AG10803 (cell line): ENCODE results near the gene SPATA33.
"Not testable (repeated sequence)": the region's sequence is repeated elsewhere in the genome, so short reads cannot be mapped to it uniquely, and the experiment has no call there.

Source experiments
- DNase-seq: peaks from one replicate; pipeline ENCODE4 v3.0.0; 2010; ENCODE audit warnings: low read depth
- H3K4me3 ChIP-seq: 2 replicates; pipeline ENCODE4 v1.5.1; 2011; ENCODE audit warnings: mild to moderate bottlenecking, low read length, control low read depth
- TF ChIP-seq, protein P1 (sequence below): conservative IDR thresholded peaks from 2 replicates; pipeline ENCODE4 v1.5.1; 2011; ENCODE audit warnings: mild to moderate bottlenecking, low read length, control low read depth, inconsistent platforms

SPATA33 gene

DNA sequence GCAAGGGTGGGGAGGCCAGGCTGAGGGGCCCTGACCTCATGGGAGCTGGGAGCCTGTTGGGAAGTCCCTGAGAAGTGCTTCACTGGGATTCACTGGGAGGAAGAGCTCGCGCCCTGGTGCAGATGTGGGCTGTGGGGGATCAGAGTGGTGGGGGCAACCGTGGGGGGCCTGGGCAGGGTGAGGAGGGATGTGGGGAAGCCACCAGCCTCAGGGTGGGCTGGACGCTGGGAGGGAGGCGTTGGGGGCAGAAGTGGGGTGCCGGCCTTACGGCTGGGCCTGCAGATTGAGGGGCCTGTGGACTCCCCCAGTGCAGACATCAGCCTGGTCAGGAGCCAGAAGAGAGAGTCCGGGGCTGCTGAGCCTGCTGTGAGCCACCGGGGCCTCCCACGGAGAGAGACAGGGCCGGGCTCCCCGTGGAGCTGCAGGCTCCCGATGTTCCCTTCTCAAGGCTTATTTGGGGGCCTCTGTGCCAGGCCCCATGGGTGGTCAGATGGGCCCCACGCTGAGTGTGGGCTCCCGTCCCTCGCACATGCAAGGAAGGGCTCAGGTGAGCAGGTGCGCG lies 36.4 kb upstream of the SPATA33 start:
- DNase-seq: no peak
- no peak overlapping the region for H3K4me3 ChIP-seq
- TF ChIP-seq, protein P1, sequence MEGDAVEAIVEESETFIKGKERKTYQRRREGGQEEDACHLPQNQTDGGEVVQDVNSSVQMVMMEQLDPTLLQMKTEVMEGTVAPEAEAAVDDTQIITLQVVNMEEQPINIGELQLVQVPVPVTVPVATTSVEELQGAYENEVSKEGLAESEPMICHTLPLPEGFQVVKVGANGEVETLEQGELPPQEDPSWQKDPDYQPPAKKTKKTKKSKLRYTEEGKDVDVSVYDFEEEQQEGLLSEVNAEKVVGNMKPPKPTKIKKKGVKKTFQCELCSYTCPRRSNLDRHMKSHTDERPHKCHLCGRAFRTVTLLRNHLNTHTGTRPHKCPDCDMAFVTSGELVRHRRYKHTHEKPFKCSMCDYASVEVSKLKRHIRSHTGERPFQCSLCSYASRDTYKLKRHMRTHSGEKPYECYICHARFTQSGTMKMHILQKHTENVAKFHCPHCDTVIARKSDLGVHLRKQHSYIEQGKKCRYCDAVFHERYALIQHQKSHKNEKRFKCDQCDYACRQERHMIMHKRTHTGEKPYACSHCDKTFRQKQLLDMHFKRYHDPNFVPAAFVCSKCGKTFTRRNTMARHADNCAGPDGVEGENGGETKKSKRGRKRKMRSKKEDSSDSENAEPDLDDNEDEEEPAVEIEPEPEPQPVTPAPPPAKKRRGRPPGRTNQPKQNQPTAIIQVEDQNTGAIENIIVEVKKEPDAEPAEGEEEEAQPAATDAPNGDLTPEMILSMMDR: no peak

DNA sequence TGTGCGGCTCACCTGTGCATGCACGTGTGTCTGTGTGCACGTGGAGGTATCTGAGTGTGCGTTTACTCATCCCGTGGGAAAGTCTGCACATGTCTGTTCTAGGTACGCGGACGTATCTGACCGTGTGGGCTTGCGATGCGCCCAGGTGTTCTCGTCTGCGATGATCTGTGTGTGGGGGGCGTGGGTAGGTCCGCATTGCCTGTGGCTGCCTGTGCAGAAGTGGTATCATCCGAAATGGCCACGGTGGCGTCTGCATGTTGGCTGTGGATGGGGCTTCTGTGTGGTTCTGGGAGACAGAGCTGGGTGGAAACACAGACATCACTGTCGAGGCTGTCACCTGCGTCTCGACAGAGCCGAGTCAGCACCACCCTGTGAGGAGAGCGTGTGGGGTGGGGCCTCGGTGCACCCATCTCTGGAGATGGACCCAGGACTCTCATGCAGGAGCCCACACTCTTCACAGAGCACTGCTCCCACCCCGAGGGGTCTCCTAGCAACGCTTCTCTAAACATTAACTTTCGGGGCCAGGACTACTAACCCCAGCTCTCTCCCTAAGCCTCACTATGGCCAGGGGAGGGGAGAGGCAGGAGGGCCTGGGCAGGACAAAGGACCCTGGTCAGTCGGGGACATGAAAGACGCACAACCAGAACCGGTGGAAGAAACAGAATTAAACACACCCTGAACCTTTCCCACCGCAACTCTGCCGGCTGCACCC lies 35.8 kb upstream of the SPATA33 start:
- no peak for DNase-seq
- TF ChIP-seq, protein P1: no peak
- H3K4me3 ChIP-seq: no peak overlapping the region

DNA sequence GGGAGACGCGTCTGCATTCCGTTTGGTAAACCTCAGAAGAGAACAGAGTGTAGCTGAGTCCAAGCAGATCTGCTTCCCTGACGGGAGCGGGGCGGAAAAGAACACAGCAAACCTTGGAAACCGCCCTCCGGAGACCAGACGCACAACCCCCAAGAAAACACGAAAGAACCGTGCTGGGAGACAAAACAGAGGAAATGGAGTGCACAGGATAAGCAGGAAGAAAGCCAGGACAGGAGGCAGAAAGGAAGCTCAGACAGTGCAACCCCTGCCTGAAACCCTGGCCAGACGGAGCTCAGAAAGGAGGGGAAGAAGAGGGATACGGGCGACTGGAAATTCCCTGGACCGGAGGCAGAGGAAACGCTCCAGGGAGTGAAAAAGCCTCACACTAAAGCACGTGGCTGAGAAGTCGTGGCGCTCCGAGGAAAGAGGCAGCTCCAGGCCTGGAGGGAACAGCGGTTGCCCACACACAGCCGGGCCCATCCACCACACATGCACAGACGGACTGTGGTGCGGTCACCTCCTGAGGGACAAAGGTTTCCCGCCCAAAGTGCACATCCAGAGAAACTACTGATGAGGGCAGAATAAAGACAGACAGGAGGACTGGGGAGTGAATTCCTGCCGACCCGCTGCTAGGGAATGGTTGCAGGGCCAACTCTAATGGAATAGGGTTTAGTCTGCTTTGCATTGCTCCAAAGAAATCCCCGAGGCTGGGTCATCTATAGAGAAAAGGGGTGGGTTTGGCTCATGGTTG lies 34.0 kb upstream of the SPATA33 start:
- H3K4me3 ChIP-seq: no peak overlapping the region
- peak; percentile 37 for DNase-seq
- TF ChIP-seq, protein P1: no peak

DNA sequence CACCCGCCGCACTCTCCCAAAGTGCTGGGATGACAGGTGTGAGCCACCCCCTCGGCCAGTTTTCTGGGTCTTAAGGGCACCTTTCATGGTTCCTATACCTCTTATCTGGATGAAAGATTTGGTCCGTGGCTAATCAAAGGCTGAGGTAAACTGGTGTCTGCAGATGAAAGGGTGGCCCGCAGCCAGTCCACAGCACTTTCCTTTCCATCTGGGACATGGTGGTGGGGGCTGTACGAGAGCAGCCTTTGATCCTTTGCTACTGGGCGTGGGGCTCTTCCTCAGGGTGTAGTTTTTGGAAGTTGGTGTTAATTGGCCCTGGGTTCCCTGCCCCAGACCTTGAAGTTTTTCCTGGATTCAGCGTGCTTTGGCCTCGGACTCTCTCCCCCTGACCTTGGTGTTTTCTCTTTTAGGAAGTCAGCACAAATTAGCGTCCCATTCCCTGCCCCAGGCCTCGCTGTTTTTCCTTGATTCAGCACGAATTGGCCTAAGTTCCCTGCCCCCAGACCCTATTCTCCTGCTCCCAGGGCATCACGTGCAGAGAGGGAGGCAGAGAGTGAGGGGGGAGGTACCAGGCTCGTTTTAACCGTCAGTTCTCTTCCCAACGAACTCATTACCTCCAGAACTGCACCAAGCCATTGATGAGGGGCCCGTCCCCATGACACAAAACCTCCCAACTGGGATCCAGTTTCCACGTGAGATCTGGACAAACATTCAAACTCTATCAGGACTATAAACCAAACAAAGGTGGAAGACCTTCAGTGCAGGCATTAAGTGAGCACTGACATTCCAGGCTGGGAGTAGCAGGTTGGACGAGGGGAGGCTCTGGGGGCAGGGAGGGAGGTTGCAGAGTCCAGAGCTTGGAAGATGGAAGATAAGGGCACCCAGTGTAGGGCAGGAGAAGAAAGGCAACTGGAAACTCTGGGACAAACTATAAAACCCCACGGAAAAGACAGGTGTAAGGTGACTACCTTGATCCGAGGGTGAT lies 32.6 kb upstream of the SPATA33 start:
- TF ChIP-seq, protein P1: no peak
- no peak overlapping the region for H3K4me3 ChIP-seq
- no peak for DNase-seq

DNA sequence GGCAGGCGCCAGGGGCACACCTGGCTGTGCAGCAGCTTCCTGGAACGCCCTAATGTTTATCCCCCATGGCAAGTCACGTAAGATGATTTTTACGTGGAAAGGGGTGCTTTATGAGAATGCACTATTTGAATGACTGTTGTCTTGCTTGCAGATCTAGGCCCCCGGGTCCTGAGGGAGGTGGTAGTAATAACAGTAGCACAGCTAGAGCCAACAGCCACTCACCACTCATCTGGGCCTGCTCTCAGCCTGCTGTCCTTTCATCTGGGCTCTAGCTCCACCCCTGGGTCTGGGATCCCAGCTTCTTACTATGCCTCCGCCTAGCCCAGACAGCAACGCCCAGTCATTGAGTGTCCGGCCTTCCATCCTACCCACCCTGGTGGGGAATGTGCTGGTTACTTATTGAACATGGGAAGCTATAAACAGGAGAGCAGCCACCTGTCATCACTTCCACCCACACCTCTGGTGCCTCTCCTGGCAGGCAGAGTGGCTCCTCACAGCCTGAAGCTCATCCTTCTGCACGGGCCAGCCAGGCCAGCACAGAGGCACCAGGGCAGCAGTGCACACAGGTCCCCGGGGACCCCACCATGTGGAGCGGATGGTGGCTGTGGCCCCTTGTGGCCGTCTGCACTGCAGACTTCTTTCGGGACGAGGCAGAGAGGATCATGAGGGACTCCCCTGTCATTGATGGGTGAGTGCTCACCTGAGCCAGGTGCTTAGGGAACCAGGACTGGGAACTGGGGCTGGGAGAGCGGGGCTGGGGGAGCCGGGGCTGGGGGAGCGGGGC lies 27.6 kb upstream of the SPATA33 start:
- DNase-seq: no peak
- TF ChIP-seq, protein P1: no peak
- no peak overlapping the region for H3K4me3 ChIP-seq

DNA sequence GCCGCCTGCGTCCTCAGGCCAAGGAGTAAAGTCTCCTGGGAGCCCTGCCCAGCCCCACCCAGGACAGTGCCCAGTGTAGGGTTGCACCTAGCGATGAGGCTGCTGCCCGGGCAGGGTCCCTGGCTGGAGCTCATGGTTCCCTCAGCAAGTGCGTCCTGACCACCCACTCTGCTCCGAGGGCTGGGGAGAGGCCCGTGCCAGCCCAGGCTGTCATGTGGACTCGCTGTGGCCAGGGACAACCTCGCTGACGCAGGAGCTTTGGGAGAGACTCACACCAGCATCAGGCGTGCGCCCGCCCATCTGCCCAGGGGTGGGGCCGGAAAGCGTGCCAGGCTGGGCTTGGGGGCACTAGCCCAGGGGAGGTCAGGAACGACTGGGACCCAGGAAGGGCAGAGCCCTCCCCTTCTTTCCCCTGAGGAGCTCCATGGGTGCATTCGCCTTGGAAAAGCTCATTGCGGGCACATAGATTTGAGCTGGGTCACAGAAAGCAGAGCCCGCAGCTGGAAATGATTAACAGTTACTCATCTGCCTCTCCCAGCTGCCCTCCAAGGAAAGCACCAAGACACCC lies 24.5 kb upstream of the SPATA33 start:
- TF ChIP-seq, protein P1: no peak
- peak overlapping the region; percentile 27 for H3K4me3 ChIP-seq
- DNase-seq: peak; percentile 87

DNA sequence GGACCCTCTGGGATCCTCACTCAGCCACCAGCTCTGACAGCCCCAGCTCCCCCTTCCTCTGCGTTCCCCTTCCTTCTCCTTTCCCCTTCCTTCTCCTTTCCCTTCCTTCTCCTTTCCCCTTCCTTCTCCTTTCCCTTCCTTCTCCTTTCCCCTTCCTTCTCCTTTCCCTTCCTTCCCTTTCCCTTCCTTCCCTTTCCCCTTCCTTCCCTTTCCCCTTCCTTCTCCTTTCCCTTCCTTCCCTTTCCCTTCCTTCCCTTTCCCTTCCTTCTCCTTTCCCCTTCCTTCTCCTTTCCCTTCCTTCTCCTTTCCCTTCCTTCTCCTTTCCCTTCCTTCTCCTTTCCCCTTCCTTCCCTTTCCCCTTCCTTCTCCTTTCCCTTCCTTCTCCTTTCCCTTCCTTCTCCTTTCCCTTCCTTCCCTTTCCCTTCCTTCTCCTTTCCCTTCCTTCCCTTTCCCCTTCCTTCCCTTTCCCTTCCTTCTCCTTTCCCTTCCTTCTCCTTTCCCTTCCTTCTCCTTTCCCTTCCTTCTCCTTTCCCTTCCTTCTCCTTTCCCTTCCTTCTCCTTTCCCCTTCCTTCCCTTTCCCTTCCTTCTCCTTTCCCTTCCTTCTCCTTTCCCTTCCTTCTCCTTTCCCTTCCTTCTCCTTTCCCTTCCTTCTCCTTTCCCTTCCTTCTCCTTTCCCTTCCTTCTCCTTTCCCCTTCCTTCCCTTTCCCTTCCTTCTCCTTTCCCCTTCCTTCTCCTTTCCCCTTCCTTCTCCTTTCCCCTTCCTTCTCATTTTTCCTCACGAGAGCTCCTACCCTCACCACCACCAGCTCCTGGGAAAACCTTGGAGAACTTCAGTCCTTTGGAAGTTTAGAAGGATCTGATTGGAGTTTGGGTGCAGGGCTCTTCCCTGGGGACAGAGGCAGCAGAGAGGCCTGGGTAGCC lies 22.9 kb upstream of the SPATA33 start:
- DNase-seq, H3K4me3 ChIP-seq: not testable (repeated sequence)
